ENCODE measurements around the gene BRSK2.

BRSK2 gene

DNA sequence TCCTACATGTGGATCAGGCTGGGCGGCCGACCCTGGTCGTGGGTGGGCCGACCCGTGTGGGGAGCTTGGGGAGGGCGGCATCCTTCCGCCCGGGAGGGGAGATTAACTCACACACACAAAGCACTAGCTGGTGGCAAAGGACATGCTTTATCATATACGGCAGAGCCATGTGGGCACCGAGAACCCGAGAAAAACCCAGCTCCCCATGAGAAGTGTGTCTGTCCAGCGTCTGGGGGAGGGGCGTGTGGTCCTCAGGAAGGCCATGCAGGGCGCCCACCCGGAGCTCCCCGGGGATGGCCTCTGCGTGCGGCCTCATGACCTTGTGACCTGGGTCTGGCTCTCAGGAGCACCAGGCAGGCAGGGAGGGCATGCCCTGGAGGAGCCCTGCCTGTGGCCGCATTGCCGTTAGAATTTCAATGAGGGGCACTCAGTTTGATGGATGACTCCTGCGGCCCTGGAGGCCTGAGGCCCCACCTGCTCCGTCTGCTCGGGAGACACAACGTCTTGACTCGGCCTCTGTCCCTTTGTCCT is 40.9 kb upstream of the BRSK2 start:
- no peak overlapping the region for H3K4me3 Mint-ChIP-seq
- DNase-seq = peak; percentile 69
- H3K36me3 Mint-ChIP-seq (ENCODE audit: low read depth) = no peaks in the 10 kb centered on the region
- H3K4me1 Mint-ChIP-seq = peaks cover 38% of the 10 kb centered on the region
- H3K27me3 Mint-ChIP-seq (ENCODE audit: low read depth, poor library complexity) = peaks cover 55% of the 10 kb centered on the region
- H3K27ac Mint-ChIP-seq = no peak overlapping the region
- TF ChIP-seq, protein P1, sequence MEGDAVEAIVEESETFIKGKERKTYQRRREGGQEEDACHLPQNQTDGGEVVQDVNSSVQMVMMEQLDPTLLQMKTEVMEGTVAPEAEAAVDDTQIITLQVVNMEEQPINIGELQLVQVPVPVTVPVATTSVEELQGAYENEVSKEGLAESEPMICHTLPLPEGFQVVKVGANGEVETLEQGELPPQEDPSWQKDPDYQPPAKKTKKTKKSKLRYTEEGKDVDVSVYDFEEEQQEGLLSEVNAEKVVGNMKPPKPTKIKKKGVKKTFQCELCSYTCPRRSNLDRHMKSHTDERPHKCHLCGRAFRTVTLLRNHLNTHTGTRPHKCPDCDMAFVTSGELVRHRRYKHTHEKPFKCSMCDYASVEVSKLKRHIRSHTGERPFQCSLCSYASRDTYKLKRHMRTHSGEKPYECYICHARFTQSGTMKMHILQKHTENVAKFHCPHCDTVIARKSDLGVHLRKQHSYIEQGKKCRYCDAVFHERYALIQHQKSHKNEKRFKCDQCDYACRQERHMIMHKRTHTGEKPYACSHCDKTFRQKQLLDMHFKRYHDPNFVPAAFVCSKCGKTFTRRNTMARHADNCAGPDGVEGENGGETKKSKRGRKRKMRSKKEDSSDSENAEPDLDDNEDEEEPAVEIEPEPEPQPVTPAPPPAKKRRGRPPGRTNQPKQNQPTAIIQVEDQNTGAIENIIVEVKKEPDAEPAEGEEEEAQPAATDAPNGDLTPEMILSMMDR (IDR thresholded peaks at IDR 0.05) = no peak
- no peaks in the 10 kb centered on the region for H3K9me3 Mint-ChIP-seq

DNA sequence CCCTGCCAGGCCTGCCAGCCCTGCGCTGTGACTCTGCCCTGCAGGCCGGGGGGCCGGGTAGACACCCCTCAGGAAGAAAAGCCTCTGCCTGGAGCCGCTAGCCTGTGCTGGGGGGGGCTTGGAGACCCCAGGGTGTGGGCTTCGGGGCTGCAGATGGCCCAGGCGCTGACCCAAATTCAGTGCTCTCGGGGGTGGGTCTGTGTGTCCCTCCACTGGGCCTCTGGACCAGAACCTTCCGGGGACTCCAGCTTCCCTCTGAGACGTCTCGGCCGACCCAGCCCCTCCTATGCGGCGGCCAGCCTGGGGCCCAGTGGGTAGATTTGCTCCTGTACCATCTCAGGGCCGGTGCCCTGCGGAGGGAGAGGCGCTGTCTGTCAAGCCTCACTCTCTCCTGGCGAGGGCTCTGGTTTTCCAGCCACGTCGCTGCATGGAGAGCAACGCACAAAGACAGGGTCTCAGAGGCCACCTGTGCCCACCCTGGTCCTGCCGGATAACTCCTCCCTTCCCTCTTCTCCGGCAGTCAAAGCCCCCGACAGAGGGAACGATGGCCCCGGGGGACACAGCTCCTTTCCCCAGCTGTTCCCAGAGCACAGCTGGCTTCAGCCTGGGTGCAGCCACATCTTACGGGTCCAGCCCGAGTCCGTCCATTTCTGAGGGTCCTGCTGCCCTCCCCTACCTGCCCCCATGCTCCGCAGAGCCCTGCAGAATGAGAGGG is 40.2 kb upstream of the BRSK2 start:
- no peaks in the 10 kb centered on the region for H3K36me3 Mint-ChIP-seq (ENCODE audit: low read depth)
- H3K27me3 Mint-ChIP-seq (ENCODE audit: low read depth, poor library complexity) = peaks cover 53% of the 10 kb centered on the region
- H3K4me1 Mint-ChIP-seq = peaks cover 38% of the 10 kb centered on the region
- no peak overlapping the region for H3K27ac Mint-ChIP-seq
- H3K4me3 Mint-ChIP-seq = no peak overlapping the region
- H3K9me3 Mint-ChIP-seq = no peaks in the 10 kb centered on the region
- TF ChIP-seq, protein P1 (IDR thresholded peaks at IDR 0.05) = no peak
- no peak for DNase-seq

DNA sequence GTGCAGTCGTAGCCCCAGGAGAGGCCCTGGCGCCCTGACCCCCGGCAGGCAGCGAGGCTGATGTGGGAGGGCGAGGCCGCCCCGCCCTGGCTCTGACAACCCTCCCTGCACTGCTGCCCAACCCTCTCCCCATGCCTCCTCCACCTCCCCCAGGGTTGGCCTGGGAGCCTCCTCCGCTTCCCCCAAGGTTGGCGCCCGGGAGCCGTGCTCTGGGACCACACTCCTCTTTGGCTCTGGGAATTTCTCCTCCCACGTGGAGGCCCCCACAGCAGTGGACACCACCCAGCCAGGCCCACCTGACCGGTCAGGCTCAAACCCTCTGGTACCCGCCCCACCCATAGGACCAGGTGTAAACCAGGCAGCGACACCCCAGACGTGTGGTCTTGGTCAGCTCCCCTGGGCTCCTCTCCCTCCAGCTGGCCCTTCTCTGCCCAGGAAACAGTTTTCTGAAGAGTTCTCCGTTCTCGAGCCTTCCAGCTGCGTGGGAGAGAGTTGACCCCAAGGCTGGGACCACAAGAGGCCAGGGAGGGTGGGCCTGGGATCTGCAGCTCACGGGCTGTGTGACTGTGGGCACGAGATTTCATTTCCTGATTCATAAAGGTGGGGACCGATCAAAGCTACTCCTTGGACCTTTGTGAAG is 39.5 kb upstream of the BRSK2 start:
- DNase-seq = no peak
- TF ChIP-seq, protein P1 (IDR thresholded peaks at IDR 0.05) = no peak
- Mint-ChIP-seq H3K4me1 (peaks cover 38% of the 10 kb centered on the region), H3K27ac (no peak overlapping the region), H3K9me3 (no peaks in the 10 kb centered on the region), H3K36me3 (ENCODE audit: low read depth) (no peaks in the 10 kb centered on the region), H3K4me3 (no peak overlapping the region), H3K27me3 (ENCODE audit: low read depth, poor library complexity) (peaks cover 53% of the 10 kb centered on the region)

DNA sequence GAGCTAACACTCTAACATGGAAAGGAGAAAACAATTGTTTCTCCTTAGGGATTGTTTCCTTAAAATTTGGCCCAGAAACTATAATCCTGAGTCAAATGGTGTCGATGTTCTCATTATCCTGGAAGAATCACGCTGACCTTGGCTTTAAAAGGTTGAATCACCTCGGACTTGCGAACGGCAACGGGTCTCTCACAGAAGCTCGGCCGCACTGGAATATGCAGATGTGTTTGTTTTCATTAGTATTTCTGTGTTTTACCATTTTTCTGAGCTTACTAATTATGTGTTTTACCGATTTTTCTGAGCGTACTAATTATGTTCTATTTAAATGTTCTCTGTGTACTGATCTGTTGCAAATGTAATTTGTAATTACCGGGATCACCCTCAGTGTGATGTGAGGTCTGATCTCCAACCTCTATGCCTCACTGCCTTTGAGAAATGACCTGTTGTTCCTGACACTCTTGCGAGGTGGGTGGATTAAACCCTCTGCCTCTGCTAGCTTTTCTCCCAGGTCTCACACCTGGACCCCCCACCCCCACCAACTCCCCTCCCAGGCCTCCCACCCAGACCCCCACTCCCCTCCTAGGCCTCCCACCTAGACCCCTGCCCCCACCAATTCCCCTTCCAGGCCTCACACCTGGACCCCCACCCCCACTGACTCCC is 38.3 kb upstream of the BRSK2 start:
- peaks cover 50% of the 10 kb centered on the region for H3K27me3 Mint-ChIP-seq (ENCODE audit: low read depth, poor library complexity)

DNA sequence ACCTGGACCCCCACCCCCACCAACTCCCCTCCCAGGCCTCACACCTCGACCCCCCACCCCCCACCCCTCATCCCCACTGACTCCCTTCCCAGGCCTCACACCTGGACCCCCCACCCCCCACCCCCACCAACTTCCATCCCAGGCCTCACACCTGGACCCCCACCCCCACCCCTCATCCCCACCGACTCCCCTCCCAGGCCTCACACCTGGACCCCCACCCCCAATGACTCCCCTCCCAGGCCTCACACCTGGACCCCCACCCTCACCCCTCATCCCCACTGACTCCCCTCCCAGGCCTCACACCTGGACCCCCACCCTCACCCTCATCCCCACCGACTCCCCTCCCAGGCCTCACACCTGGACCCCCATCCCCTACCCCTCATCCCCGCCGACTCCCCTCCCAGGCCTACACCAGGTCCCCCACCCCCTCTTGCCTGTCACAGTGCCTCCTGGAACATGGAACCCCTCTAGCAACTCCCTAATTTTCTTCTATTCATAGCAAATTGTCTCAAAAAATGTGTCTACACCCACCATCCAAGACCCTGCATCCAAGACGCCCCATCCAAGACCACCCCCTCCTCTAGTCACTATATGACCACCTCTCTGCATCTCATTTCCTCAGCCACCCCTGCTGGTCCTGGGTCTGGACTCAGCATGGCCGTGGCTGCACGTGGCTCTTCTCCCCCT is 36.9 kb upstream of the BRSK2 start:
- H3K36me3 Mint-ChIP-seq (ENCODE audit: low read depth) = no peaks in the 10 kb centered on the region
- peak overlapping the region; percentile 6 for H3K27ac Mint-ChIP-seq
- peaks cover 54% of the 10 kb centered on the region for H3K27me3 Mint-ChIP-seq (ENCODE audit: low read depth, poor library complexity)
- no peak for DNase-seq
- no peak overlapping the region for H3K4me3 Mint-ChIP-seq
- peaks cover 38% of the 10 kb centered on the region for H3K4me1 Mint-ChIP-seq
- TF ChIP-seq, protein P1 (IDR thresholded peaks at IDR 0.05) = no peak
- H3K9me3 Mint-ChIP-seq = peaks cover 12% of the 10 kb centered on the region

More for the DNA sequence above, 38.3 kb upstream of the BRSK2 start:
- Mint-ChIP-seq H3K4me1 (peaks cover 38% of the 10 kb centered on the region), H3K27ac (no peak overlapping the region), H3K9me3 (peaks cover 6% of the 10 kb centered on the region), H3K36me3 (ENCODE audit: low read depth) (no peaks in the 10 kb centered on the region), H3K4me3 (peak overlapping the region; percentile 17)
- TF ChIP-seq, protein P1 (IDR thresholded peaks at IDR 0.05) = no peak
- DNase-seq = no peak

Data from nephron progenitor cell (in vitro differentiated cells).